GM18870 (cell line): ENCODE measurements around the gene SEC23IP.
A peak's percentile ranks its signal among the peaks of the same experiment; 100 is the strongest.
"Not testable (repeated sequence)": the region's sequence is repeated elsewhere in the genome, so short reads cannot be mapped to it uniquely, and the experiment has no call there.

ENCODE experiments used
- ATAC-seq: cut with Tn5 transposase; IDR thresholded peaks from one replicate; pipeline ENCODE4 v1.9.1; 2021; ENCODE audit warnings: moderate library complexity; ENCODE audit not compliant: unreplicated experiment

The SEC23IP gene

GRCh38 chr10:119892188-119893065, at the start of gene SEC23IP:
Gene SEC23IP (plus strand): TSS chr10:119892730. CDS start chr10:119892783, 53 bp downstream.
- ATAC-seq, result peak; percentile 98

- no peak for ATAC-seq
These were observed 46.9 kb upstream of the SEC23IP start for GRCh38 chr10:119845656-119846055.

GRCh38 chr10:119849031-119849789, 43.3 kb upstream of the SEC23IP start:
- no peak for ATAC-seq

- no peak for ATAC-seq
These were observed 42.6 kb upstream of the SEC23IP start for GRCh38 chr10:119849944-119850343.

- no peak for ATAC-seq
These were observed 40.3 kb upstream of the SEC23IP start for GRCh38 chr10:119852277-119852676.

- ATAC-seq, result no peak
These were observed 39.7 kb upstream of the SEC23IP start for GRCh38 chr10:119852822-119853221.

GRCh38 chr10:119853574-119853973, 39.0 kb upstream of the SEC23IP start:
- ATAC-seq, result no peak

GRCh38 chr10:119858063-119858462, 34.5 kb upstream of the SEC23IP start:
- no peak for ATAC-seq

- no peak for ATAC-seq
These were observed 32.9 kb upstream of the SEC23IP start for GRCh38 chr10:119859420-119860258.

- no peak for ATAC-seq
These were observed 31.5 kb upstream of the SEC23IP start for GRCh38 chr10:119860866-119861607.

- no peak for ATAC-seq
These were observed 30.0 kb upstream of the SEC23IP start for GRCh38 chr10:119862524-119862923.

- ATAC-seq, result no peak
These were observed 28.5 kb upstream of the SEC23IP start for GRCh38 chr10:119863951-119864565.

- ATAC-seq, result no peak
These were observed 26.8 kb upstream of the SEC23IP start for GRCh38 chr10:119865699-119866240.

- no peak for ATAC-seq
These were observed 25.2 kb upstream of the SEC23IP start for GRCh38 chr10:119867317-119867716.

- ATAC-seq, result not testable (repeated sequence)
These were observed 23.1 kb upstream of the SEC23IP start for GRCh38 chr10:119869398-119869797.

- ATAC-seq, result peak; percentile 31
These were observed 20.5 kb upstream of the SEC23IP start for GRCh38 chr10:119871881-119872609.

GRCh38 chr10:119872610-119872859, 20.0 kb upstream of the SEC23IP start, which contains the start of gene MCMBP:
Gene MCMBP (minus strand): TSS chr10:119872843. CDS start chr10:119872584, 259 bp downstream.
- ATAC-seq, result peak; percentile 7

GRCh38 chr10:119872860-119873681, 19.5 kb upstream of the SEC23IP start:
- peak; percentile 76 for ATAC-seq
